DOHH2 (cell line): ENCODE results near the gene MYO18B.

Experiments
- H3F3A ChIP-seq: fragments of 200-600 bp; sonication (generic), shearing (Covaris generic); 2 replicates; pipeline ENCODE4 v1.6.0; 2016; ENCODE audit warnings: antibody characterized with exemption, mild to moderate bottlenecking; ENCODE audit not compliant: control insufficient read depth, insufficient read depth
- H3K27ac ChIP-seq: fragments of 200-600 bp; sonication (generic); 2 replicates; pipeline ENCODE4 v1.5.1; 2014; ENCODE audit warnings: low read depth, mild to moderate bottlenecking, low read length, moderate library complexity
- H3K27me3 ChIP-seq: fragments of 200-600 bp; sonication (generic); 2 replicates; pipeline ENCODE4 v1.6.1; 2014; ENCODE audit warnings: mild to moderate bottlenecking, low read length, mixed read lengths; ENCODE audit not compliant: control insufficient read depth
- H3K36me3 ChIP-seq: fragments of 200-600 bp; sonication (generic); 2 replicates; pipeline ENCODE4 v1.6.1; 2014; ENCODE audit warnings: mild to moderate bottlenecking, low read length, moderate library complexity, mixed read lengths; ENCODE audit not compliant: control insufficient read depth
- H3K4me1 ChIP-seq: fragments of 200-600 bp; sonication (generic); 2 replicates; pipeline ENCODE4 v1.6.1; 2014; ENCODE audit warnings: mild to moderate bottlenecking, low read length, mixed read lengths; ENCODE audit not compliant: control insufficient read depth
- H3K4me2 ChIP-seq: fragments of 200-600 bp; sonication (generic); 2 replicates; pipeline ENCODE4 v1.6.0; 2014; ENCODE audit warnings: mild to moderate bottlenecking, low read length, moderate library complexity
- H3K4me3 ChIP-seq: fragments of 200-600 bp; sonication (generic); 2 replicates; pipeline ENCODE4 v1.5.1; 2014; ENCODE audit warnings: mild to moderate bottlenecking, low read length, mixed read lengths
- H3K79me2 ChIP-seq: fragments of 200-600 bp; sonication (generic); 2 replicates; pipeline ENCODE4 v1.6.1; 2014; ENCODE audit warnings: mild to moderate bottlenecking, low read length, mixed read lengths; ENCODE audit not compliant: control insufficient read depth
- H3K9me2 ChIP-seq: fragments of 200-600 bp; sonication (generic); replicated peaks from 2 replicates; pipeline ENCODE4 v1.6.1; 2014; ENCODE audit warnings: mild to moderate bottlenecking, low read length, mixed read lengths; ENCODE audit not compliant: control insufficient read depth
- H3K9me3 ChIP-seq: fragments of 200-600 bp; sonication (generic); 2 replicates; pipeline ENCODE4 v1.6.1; 2014; ENCODE audit warnings: antibody characterized with exemption, low read length, mixed read lengths; ENCODE audit not compliant: control insufficient read depth, insufficient read depth
- H4K20me1 ChIP-seq: fragments of 200-600 bp; sonication (generic); 2 replicates; pipeline ENCODE4 v1.6.0; 2014; ENCODE audit warnings: low read depth, mild to moderate bottlenecking, antibody characterized with exemption, low read length, moderate library complexity; ENCODE audit not compliant: control insufficient read depth, insufficient read depth
- EZH2phosphoT487 ChIP-seq: fragments of 200-600 bp; sonication (generic); IDR thresholded peaks from 2 replicates; pipeline ENCODE4 v1.6.1; 2017; ENCODE audit warnings: borderline replicate concordance, mild to moderate bottlenecking, antibody characterized with exemption, low read length, moderate library complexity, mixed read lengths
- TF ChIP-seq, protein P1 (sequence below): fragments of 200-600 bp; sonication (generic); IDR thresholded peaks from one replicate; pipeline ENCODE4 v1.5.1; 2014; ENCODE audit warnings: antibody characterized with exemption, mild to moderate bottlenecking, low read depth, low read length; ENCODE audit not compliant: poor library complexity, severe bottlenecking

MYO18B gene

GRCh38 chr22:25840167-25840566 lies 98.2 kb downstream of the MYO18B start:
- Histone ChIP-seq H3K4me1 (no peaks in the 10 kb centered on the region), H3K36me3 (no peaks in the 10 kb centered on the region), H3F3A (no peaks in the 10 kb centered on the region), H3K4me3 (no peak overlapping the region), H3K27ac (no peak overlapping the region), H3K79me2 (no peaks in the 10 kb centered on the region), H3K27me3 (no peaks in the 10 kb centered on the region), H3K9me3 (no peaks in the 10 kb centered on the region), H3K9me2 (no peaks in the 10 kb centered on the region), H3K4me2 (no peak overlapping the region), H4K20me1 (no peaks in the 10 kb centered on the region)
- TF ChIP-seq EZH2phosphoT487, result no peak
- TF ChIP-seq, protein P1, sequence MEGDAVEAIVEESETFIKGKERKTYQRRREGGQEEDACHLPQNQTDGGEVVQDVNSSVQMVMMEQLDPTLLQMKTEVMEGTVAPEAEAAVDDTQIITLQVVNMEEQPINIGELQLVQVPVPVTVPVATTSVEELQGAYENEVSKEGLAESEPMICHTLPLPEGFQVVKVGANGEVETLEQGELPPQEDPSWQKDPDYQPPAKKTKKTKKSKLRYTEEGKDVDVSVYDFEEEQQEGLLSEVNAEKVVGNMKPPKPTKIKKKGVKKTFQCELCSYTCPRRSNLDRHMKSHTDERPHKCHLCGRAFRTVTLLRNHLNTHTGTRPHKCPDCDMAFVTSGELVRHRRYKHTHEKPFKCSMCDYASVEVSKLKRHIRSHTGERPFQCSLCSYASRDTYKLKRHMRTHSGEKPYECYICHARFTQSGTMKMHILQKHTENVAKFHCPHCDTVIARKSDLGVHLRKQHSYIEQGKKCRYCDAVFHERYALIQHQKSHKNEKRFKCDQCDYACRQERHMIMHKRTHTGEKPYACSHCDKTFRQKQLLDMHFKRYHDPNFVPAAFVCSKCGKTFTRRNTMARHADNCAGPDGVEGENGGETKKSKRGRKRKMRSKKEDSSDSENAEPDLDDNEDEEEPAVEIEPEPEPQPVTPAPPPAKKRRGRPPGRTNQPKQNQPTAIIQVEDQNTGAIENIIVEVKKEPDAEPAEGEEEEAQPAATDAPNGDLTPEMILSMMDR, result no peak

GRCh38 chr22:25840891-25841290 lies 98.9 kb downstream of the MYO18B start:
- no peak overlapping the region for H3K4me3 ChIP-seq
- no peak overlapping the region for H3K27ac ChIP-seq
- H3F3A ChIP-seq, result no peaks in the 10 kb centered on the region
- TF ChIP-seq EZH2phosphoT487, result no peak
- TF ChIP-seq, protein P1, result no peak
- no peaks in the 10 kb centered on the region for H3K9me2 ChIP-seq
- H4K20me1 ChIP-seq, result no peaks in the 10 kb centered on the region
- H3K27me3 ChIP-seq, result no peaks in the 10 kb centered on the region
- no peak overlapping the region for H3K4me2 ChIP-seq
- H3K9me3 ChIP-seq, result no peaks in the 10 kb centered on the region
- H3K36me3 ChIP-seq, result no peaks in the 10 kb centered on the region
- H3K4me1 ChIP-seq, result no peaks in the 10 kb centered on the region
- no peaks in the 10 kb centered on the region for H3K79me2 ChIP-seq

- Histone ChIP-seq H3K4me1 (no peaks in the 10 kb centered on the region), H3K79me2 (no peaks in the 10 kb centered on the region), H3K36me3 (no peaks in the 10 kb centered on the region), H3K27me3 (no peaks in the 10 kb centered on the region), H3K27ac (no peak overlapping the region), H3F3A (no peaks in the 10 kb centered on the region), H3K4me3 (no peak overlapping the region), H4K20me1 (no peaks in the 10 kb centered on the region), H3K9me2 (no peaks in the 10 kb centered on the region), H3K9me3 (no peaks in the 10 kb centered on the region), H3K4me2 (no peak overlapping the region)
- no peak for TF ChIP-seq EZH2phosphoT487
- TF ChIP-seq, protein P1, result no peak
Measured at GRCh38 chr22:25841775-25842174, 99.8 kb downstream of the MYO18B start.

- no peaks in the 10 kb centered on the region for H3K36me3 ChIP-seq
- H3K9me2 ChIP-seq, result no peaks in the 10 kb centered on the region
- no peaks in the 10 kb centered on the region for H4K20me1 ChIP-seq
- H3K79me2 ChIP-seq, result no peaks in the 10 kb centered on the region
- no peak overlapping the region for H3K4me3 ChIP-seq
- TF ChIP-seq, protein P1, result no peak
- TF ChIP-seq EZH2phosphoT487, result no peak
- no peaks in the 10 kb centered on the region for H3K4me1 ChIP-seq
- no peak overlapping the region for H3K4me2 ChIP-seq
- H3F3A ChIP-seq, result no peaks in the 10 kb centered on the region
- no peaks in the 10 kb centered on the region for H3K9me3 ChIP-seq
- no peak overlapping the region for H3K27ac ChIP-seq
- H3K27me3 ChIP-seq, result no peaks in the 10 kb centered on the region
Measured at GRCh38 chr22:25843660-25844405, 101.8 kb downstream of the MYO18B start.
